ENCODE measurements around the gene CRABP1. TPM values are rescaled to one million over a fixed set of nuclear protein-coding genes. Genes with fewer than 3 reads are reported as not detected.

The CRABP1 gene
- total RNA-seq, 1 donor = not detected

GRCh38 chr15:78361771-78362506, 21.8 kb downstream of the CRABP1 start:
- TF ChIP-seq, protein P1, sequence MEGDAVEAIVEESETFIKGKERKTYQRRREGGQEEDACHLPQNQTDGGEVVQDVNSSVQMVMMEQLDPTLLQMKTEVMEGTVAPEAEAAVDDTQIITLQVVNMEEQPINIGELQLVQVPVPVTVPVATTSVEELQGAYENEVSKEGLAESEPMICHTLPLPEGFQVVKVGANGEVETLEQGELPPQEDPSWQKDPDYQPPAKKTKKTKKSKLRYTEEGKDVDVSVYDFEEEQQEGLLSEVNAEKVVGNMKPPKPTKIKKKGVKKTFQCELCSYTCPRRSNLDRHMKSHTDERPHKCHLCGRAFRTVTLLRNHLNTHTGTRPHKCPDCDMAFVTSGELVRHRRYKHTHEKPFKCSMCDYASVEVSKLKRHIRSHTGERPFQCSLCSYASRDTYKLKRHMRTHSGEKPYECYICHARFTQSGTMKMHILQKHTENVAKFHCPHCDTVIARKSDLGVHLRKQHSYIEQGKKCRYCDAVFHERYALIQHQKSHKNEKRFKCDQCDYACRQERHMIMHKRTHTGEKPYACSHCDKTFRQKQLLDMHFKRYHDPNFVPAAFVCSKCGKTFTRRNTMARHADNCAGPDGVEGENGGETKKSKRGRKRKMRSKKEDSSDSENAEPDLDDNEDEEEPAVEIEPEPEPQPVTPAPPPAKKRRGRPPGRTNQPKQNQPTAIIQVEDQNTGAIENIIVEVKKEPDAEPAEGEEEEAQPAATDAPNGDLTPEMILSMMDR (IDR thresholded peaks at IDR 0.05; ENCODE audit: insufficient read depth, low read depth, low read length) = no peak
- DNase-seq (ENCODE audit: low read depth) = no peak

DNA sequence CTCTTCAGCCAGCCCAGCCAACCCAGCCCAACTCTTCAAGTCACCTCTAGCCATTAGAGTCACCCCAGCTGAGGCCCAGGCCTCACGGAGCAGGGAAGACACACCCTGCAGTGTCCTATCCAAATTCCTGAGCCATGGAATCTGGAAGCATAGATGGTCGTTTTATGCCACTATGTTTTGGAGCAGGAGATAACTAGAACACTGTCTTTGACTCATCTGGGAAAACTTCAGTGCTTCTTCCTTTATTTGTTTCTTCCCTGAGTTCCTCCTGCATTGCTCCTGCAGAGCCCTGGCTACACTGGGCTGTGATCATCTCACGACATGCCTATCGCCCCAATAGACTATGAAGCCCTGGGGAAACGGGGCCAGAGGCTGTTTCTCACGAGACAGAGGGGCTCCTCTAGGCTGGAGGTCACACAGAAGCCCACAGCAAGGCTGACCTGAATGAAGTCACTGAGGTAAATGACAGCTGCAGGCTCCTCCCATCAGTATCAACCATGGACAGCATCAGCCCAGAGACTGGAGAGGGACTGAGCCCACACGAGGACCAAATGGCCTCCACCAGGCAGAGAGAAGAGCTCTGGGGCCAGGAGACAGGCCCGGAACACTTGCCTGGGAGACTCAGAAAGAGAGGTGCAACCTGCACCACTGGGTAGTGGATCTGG, 22.7 kb downstream of the CRABP1 start:
- no peak overlapping the region for H3K4me3 ChIP-seq (ENCODE audit: low read depth, low read length)
- DNase-seq (ENCODE audit: low read depth) = no peak
- TF ChIP-seq, protein P1 (IDR thresholded peaks at IDR 0.05; ENCODE audit: insufficient read depth, low read depth, low read length) = no peak

More at GRCh38 chr15:78361771-78362506, 21.8 kb downstream of the CRABP1 start:
- no peak overlapping the region for H3K4me3 ChIP-seq (ENCODE audit: low read depth, low read length)

DNA sequence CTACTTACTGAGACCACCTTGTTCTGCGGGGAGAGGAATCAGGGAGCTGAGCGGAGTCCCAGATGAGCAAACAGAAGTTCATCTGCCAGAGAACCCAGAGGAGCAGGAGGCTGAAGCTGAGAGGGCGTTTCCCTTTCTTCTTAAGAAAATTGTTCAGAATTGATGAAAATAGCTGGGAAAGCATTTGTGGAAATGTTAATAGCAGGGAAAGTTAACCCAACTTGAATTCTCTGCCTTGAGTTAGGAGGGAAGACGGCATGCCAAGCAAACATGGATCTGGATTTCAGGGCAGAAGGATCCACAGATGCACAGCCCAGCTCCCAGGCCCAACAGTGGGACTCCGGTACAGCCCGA, 23.2 kb downstream of the CRABP1 start:
- H3K4me3 ChIP-seq (ENCODE audit: low read depth, low read length) = no peak overlapping the region
- TF ChIP-seq, protein P1 (IDR thresholded peaks at IDR 0.05; ENCODE audit: insufficient read depth, low read depth, low read length) = no peak
- no peak for DNase-seq (ENCODE audit: low read depth)

GRCh38 chr15:78364233-78364632, 24.1 kb downstream of the CRABP1 start:
- H3K4me3 ChIP-seq (ENCODE audit: low read depth, low read length) = no peak overlapping the region
- DNase-seq (ENCODE audit: low read depth) = no peak
- TF ChIP-seq, protein P1 (IDR thresholded peaks at IDR 0.05; ENCODE audit: insufficient read depth, low read depth, low read length) = no peak

GRCh38 chr15:78365917-78366316, 25.8 kb downstream of the CRABP1 start:
- TF ChIP-seq, protein P1 (IDR thresholded peaks at IDR 0.05; ENCODE audit: insufficient read depth, low read depth, low read length) = no peak
- H3K4me3 ChIP-seq (ENCODE audit: low read depth, low read length) = no peak overlapping the region
- DNase-seq (ENCODE audit: low read depth) = no peak

DNA sequence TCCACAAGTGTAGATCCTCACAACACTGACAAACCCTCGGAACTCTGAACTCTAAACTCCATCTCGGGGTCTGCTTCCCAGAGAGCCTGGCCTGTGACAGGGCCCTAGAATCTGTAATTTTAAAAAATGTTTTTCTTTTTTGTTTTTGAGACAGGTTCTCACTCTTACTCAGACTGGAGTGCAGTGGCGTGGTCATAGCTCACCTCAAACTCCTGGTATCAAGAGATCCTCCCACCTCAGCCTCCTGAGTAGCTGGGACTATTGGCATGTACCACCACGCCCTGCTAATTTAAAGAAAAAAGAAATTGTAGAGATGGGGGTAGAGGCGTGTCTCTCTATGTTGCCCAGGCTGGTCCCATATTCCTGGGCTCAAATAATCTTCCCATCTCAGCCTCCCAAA, 26.2 kb downstream of the CRABP1 start:
- DNase-seq (ENCODE audit: low read depth) = no peak
- no peak overlapping the region for H3K4me3 ChIP-seq (ENCODE audit: low read depth, low read length)
- TF ChIP-seq, protein P1 (IDR thresholded peaks at IDR 0.05; ENCODE audit: insufficient read depth, low read depth, low read length) = no peak

Measured in fibroblast of villous mesenchyme (primary cell).